Stimulated activated naive CD4-positive, alpha-beta T cell treated with Interleukin-2 at 50 U/mL for 16 hours (primary cell): ENCODE data around the gene KRABD2.
"Not testable (repeated sequence)": the region's sequence is repeated elsewhere in the genome, so short reads cannot be mapped to it uniquely, and the experiment has no call there.

Experiments used
- DNase-seq: peaks from one replicate; lab custom pipeline; 2025; lab: John Stamatoyannopoulos, UW

The KRABD2 gene

GRCh38 chr17:8360751-8361150, 15.8 kb downstream of the KRABD2 start:
- DNase-seq = no peak

- DNase-seq = no peak
Observed at GRCh38 chr17:8360260-8360659, 16.2 kb downstream of the KRABD2 start.

DNA sequence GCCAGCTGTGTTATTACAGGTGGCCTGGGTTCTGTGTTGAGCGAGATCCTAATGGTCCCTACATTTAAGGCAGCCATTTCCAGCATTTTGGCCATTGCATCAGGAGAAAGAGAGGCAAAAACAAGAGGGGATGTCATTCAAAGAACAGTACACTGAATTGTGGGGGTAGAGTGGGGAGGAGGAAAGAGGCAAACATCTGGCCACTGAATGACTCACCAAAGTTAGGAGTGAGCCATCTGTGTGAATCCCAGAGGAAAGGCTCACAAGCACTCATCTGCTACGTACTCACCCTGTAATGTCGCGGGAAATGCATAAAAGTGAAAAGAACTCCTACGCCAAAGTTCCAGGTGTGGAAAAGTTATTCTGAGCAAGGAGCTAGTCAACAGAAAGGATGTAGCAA, 16.7 kb downstream of the KRABD2 start:
- DNase-seq = no peak

DNA sequence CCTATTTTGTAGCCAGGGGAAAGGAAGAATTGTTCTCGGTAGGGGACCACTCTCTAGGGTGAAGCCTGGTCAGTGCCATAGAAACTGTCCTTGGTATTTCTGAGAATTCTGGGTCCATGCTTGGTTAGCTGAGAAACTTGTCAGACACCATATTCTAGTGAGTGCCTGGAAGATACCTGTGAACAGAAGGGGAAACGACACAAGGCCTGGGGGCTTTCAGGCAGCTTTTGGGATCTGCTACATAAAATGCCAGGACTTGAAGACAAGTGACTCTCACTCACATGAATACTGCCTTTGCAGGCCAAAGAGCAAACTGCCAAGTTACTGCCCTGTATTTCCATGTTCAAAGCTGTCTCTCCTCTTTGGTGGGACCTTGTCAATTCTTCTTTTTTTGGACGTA, 18.6 kb downstream of the KRABD2 start:
- DNase-seq = no peak

- no peak for DNase-seq
Observed at GRCh38 chr17:8354236-8354635, 22.3 kb downstream of the KRABD2 start.

DNA sequence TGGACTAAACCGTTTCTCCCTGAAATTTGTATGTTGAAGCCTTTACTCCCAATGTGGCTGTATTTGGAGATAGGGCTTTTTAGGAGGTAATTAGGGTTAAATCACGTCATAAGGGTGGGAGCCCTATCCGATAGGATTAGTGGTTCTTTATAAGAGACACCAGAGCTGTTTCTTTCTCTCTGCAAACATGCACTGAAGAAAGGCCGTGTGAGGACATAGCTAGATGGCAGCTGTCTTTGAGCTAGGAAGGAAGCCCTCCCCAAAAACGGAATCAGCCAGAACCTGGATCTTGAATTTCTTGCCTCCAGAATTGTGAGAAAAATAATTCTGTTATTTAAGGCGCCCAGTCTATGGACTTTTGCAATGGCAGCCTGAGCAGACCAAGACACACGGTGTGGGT, 22.8 kb downstream of the KRABD2 start:
- DNase-seq = no peak

DNA sequence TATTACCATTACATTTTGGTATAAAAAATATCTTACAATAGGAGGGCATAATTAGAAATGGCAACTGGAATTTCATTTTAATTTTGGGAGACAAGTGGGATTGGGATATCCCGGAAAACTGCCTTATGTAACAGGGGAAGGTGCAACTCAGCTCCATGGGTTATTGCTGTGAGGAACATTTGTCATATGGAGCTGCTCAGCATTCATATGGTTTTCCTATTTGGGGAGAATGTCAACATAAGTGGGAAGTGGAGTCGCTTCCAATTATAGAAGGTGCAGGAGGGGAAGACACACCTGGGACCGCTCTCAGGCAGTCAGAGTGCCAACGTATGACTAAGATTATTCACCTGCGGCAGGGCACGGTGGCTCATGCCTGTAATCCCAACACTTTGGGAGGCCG, 26.2 kb downstream of the KRABD2 start:
- no peak for DNase-seq

DNA sequence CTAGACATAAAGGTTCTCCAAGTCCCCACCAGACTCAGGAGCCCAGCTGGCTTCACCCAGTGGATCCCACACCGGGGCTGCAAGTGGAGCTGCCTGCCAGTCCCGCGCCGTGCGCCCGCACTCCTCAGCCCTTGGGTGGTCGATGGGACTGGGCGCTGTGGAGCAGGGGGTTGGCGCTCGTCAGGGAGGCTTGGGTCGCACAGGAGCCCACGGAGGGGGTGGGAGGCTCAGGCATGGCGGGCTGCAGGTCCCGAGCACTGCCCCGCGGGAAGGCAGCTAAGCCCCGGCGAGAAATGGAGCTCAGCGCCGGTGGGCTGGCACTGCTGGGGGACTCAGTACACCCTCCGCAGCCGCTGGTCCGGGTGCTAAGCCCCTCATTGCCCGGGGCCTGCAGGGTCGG, 29.5 kb downstream of the KRABD2 start:
- not testable (repeated sequence) for DNase-seq

- DNase-seq = no peak
Observed at GRCh38 chr17:8345951-8346665, 30.4 kb downstream of the KRABD2 start.

GRCh38 chr17:8345052-8345690, 31.3 kb downstream of the KRABD2 start:
- DNase-seq = no peak

GRCh38 chr17:8341456-8341855, 35.0 kb downstream of the KRABD2 start:
- no peak for DNase-seq

DNA sequence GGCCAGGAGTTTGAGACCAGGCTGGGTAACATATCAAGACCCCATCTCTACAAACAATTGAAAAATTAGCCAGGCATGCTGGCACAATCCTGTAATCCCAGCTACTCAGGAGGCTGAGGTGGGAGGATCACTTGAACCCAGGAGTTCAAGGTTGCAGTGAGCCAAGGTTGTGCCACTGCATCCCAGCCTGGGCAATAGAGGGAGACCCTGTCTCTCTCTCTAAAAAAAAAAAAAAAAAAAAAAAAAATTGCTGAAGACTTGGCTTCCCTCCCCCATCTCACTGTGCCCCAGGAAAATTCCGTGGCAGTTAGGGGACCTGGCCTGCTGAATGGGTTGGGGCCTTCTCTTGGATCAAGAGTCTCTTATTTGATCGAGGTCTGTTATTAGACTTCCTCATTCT, 37.0 kb downstream of the KRABD2 start, which contains the start of gene ODF4:
ODF4 (plus strand) TSS at position 301 of the 400 bp plus-strand sequence. CDS start 212 bp downstream, outside the sequence.
- no peak for DNase-seq

DNA sequence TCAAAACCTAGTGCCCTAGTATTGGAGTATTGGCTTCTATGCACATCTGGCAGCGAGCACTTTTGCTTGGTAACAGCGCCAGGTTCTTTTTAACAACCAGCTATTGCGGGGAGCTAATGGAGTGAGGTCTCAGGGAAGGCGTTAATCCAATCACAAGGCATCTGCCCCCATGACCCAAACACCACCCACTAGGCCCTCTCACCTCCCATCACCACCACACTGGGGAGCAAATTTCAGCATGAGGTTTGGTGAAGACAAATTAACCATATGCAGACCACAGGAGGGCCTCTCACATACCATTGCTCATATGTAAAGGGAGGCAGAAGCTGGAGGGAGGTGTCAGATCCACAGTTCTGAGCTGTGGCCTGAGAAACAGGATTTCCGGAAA, 37.8 kb downstream of the KRABD2 start:
- no peak for DNase-seq

DNA sequence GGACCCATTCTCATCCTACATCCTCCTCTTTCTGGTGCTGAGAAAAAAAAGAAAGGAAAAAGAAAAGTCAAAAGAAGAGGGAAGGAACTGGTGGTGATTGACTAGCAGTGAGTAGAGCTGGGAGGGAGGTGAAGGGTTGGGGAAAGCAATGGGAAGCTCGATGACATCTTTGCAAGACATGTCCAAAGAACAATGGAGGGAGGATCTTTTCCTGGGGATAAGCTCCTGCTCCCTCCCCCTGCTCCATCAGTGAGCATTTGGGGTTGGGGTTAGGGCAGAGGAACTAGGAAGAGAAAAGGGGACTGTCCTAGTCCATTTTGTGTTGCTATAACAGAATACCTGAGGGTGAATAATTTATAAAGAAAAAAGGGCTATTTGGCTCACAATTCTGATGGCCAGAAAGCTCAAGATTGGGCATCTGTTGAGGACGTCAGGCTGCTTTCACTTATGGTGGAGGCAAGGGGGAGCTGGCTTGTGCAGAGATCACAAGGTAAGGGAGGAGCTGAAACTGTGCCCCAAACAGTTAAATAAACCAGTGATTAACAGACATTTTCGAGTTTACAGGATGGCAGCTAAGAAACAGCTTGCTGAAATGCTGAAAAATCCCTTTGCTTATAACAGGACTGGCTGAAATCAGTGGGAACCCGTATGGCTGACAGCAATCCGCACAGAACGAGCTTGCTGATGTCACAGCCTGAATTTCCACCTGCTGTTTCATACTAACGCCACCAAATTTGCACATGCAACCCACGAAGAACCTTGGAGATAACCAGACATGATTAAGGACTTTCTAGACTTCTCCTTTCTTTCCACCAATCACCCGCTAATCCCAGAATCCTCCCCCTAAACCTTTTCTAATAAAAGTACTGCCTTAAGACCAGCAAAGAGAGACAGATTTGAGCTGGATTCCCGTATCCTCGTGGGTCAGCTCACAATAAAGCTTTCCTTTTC, 38.4 kb downstream of the KRABD2 start:
- no peak for DNase-seq

DNA sequence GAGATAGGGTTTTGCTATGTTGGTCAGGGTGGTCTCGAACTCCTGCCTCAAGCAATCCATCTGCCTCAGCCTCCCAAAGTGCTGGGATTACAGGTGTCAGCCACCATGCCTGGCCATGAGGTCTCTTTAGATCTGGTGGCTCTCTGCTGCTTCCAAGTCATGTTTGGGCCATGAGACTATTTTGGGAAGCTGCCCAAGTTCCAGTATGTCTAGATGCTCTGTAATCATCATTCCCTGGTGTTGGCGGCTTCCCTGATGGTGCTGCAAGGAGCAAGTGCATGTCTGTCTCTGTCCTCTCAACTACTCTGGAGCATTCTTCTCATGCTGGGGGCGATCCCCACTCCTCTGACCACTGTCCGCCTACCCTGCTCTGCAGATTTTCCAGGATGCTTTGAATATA, 43.2 kb downstream of the KRABD2 start:
- no peak for DNase-seq

DNA sequence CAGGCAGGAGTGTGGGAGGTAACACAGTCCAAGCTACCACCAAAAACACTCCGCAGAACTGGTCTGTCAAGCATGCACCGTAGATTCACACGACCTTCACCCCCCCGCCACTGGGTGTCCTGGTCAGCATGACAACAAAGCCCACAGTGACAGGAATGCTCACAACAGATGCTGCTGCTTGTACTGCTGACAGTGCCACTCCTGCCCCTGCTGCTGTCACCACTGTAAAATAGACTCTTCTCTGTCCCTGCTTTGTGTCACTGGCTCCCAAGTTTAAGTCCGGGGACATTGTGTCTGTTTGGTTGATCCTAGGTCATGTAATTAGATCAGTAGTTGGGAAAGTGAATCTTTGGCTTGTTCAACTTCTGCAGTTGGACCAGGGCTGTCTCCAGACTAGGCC, 43.8 kb downstream of the KRABD2 start:
- no peak for DNase-seq

DNA sequence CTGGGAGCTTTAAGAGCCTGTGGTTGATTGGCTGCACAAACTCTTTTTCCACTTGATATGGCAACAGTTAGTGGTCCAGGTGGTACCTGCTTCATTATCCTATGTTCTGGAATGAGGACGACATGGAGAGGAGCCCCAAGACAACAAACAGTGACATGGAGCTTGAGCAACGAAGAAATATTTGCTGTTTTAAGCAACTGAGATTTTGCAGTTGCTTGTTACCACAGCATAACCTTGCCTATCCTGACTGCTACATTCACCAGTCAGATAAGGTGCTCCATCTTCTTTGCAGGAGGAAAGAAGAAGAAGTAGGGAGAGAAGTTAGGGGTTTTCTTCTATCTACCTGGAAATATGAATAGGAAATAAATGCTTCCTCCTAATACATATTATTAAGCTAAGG, 44.4 kb downstream of the KRABD2 start:
- no peak for DNase-seq

DNA sequence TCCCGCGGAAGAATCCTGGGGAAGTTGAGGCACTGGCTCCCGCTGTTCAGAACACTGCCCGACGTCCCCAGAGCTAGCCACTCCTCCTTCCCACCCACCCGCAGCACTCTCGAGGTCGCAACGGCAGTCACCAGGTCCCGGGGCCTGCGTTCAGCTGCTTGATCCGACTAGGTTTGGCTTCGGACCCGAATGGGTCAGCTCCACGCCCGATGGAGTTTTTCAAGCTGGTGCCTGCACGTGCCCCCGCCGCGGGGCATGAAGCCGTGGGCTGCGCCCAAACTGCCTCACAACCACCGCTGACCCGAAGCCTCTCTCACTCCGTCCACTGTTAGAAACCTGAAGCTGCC, 49.2 kb downstream of the KRABD2 start:
- no peak for DNase-seq
